Measurements from ENCODE around the gene CAMK1D.

The CAMK1D gene

GRCh38 chr10:12834721-12835120 lies 485.4 kb downstream of the CAMK1D start:
- no peak for TF ChIP-seq CTCF (IDR thresholded peaks at IDR 0.05; ENCODE audit: low read depth, low read length, missing control alignments)
- no peak overlapping the region for H3K4me3 ChIP-seq (ENCODE audit: low read depth, low read length)
- in situ Hi-C loops (cut with HindIII; ENCODE audit: low sequenced_read_pairs): no loop called here
- DNase-seq (ENCODE audit: low read depth): no peak

GRCh38 chr10:12835709-12836108 lies 486.4 kb downstream of the CAMK1D start:
- no peak overlapping the region for H3K4me3 ChIP-seq (ENCODE audit: low read depth, low read length)
- TF ChIP-seq CTCF (IDR thresholded peaks at IDR 0.05; ENCODE audit: low read depth, low read length, missing control alignments): no peak
- in situ Hi-C loops (cut with HindIII; ENCODE audit: low sequenced_read_pairs): no loop called here
- no peak for DNase-seq (ENCODE audit: low read depth)

GRCh38 chr10:12838366-12838765 lies 489.0 kb downstream of the CAMK1D start:
- in situ Hi-C loops (cut with HindIII; ENCODE audit: low sequenced_read_pairs): no loop called here
- DNase-seq (ENCODE audit: low read depth): no peak
- no peak overlapping the region for H3K4me3 ChIP-seq (ENCODE audit: low read depth, low read length)
- TF ChIP-seq CTCF (IDR thresholded peaks at IDR 0.05; ENCODE audit: low read depth, low read length, missing control alignments): no peak

GRCh38 chr10:12838995-12839927 lies 489.9 kb downstream of the CAMK1D start:
- H3K4me3 ChIP-seq (ENCODE audit: low read depth, low read length): no peak overlapping the region
- TF ChIP-seq CTCF (IDR thresholded peaks at IDR 0.05; ENCODE audit: low read depth, low read length, missing control alignments): no peak
- in situ Hi-C loops (cut with HindIII; ENCODE audit: low sequenced_read_pairs): no loop called here
- no peak for DNase-seq (ENCODE audit: low read depth)

GRCh38 chr10:12839941-12840611 lies 490.7 kb downstream of the CAMK1D start:
- in situ Hi-C loops (cut with HindIII; ENCODE audit: low sequenced_read_pairs): no loop called here
- TF ChIP-seq CTCF (IDR thresholded peaks at IDR 0.05; ENCODE audit: low read depth, low read length, missing control alignments): no peak
- no peak overlapping the region for H3K4me3 ChIP-seq (ENCODE audit: low read depth, low read length)
- DNase-seq (ENCODE audit: low read depth): no peak

- TF ChIP-seq CTCF (IDR thresholded peaks at IDR 0.05; ENCODE audit: low read depth, low read length, missing control alignments): no peak
- in situ Hi-C loops (cut with HindIII; ENCODE audit: low sequenced_read_pairs): no loop called here
- DNase-seq (ENCODE audit: low read depth): no peak
These were observed 492.1 kb downstream of the CAMK1D start for GRCh38 chr10:12841426-12841825.

More at GRCh38 chr10:12841426-12841825, 492.1 kb downstream of the CAMK1D start:
- no peak overlapping the region for H3K4me3 ChIP-seq (ENCODE audit: low read depth, low read length)

Measured in astrocyte of the cerebellum (primary cell).